ENCODE results near the gene ATP6V1A.

ATP6V1A gene

GRCh38 chr3:113758389-113759024, 11.7 kb downstream of the ATP6V1A start:
- TF ChIP-seq POU2F2 (IDR thresholded peaks at IDR 0.05; ENCODE audit: low read depth, low read length) (no peak), POLR2AphosphoS5 (IDR thresholded peaks at IDR 0.05; ENCODE audit: low read depth, low read length) (no peak), TAF1 (IDR thresholded peaks at IDR 0.05; ENCODE audit: low read depth, low read length) (no peak), PAX5 (IDR thresholded peaks at IDR 0.05; ENCODE audit: insufficient read depth, low read length, severe bottlenecking) (no peak), POLR2A (IDR thresholded peaks at IDR 0.05; ENCODE audit: low read depth, low read length) (no peak)
- no peak for DNase-seq (ENCODE audit: insufficient read length, low spot score)
- FAIRE-seq: peak; percentile 51

DNA sequence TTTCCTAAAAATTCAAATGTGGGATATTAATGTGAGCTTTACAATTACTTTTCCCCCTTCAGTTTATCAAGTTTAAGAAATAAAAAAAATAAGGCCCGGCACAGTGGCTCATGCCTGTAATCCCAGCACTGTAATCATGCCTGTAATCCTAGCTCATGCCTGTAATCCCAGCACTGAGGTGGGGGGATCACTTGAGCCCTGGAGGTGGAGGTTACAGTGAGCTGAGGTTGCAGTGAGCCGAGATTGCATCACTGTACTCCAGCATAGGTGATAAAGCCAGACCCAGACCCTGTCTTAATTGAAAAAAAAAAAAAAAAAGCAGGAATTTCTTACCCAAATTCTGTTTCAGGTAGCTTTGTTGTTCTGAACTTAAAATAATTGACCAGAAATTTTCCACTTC, 17.9 kb downstream of the ATP6V1A start:
- no peak for TF ChIP-seq POU2F2 (IDR thresholded peaks at IDR 0.05; ENCODE audit: low read depth, low read length)
- no peak for TF ChIP-seq SPI1 (IDR thresholded peaks at IDR 0.05; ENCODE audit: low read depth, low read length)
- no peak for TF ChIP-seq TAF1 (IDR thresholded peaks at IDR 0.05; ENCODE audit: low read depth, low read length)
- no peak for TF ChIP-seq POLR2A (IDR thresholded peaks at IDR 0.05; ENCODE audit: low read depth, low read length)
- TF ChIP-seq PAX5 (IDR thresholded peaks at IDR 0.05; ENCODE audit: insufficient read depth, low read length, severe bottlenecking): no peak
- no peak for TF ChIP-seq POLR2AphosphoS5 (IDR thresholded peaks at IDR 0.05; ENCODE audit: low read depth, low read length)
- no peak for DNase-seq (ENCODE audit: insufficient read length, low spot score)
- FAIRE-seq: no peak

DNA sequence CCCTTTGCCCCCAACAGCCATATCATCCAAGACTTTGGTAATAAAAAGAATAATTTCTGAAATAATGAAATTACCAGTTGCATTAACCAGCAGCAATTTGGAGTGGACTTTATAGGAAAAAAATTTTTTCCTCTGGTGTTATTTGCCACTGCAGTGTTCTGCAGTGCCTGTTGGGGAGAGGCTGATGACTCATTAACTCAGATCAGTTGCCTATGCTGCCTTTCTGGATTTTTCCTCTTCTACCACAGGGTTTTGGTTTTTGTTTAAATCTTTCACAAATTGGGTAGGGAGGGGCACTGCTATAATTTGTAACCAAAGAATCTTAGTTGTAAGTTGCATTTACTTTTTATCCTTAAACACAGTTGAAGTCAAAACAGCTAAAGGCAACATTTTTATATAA, 22.7 kb downstream of the ATP6V1A start:
- TF ChIP-seq PAX5 (IDR thresholded peaks at IDR 0.05; ENCODE audit: insufficient read depth, low read length, severe bottlenecking): no peak
- TF ChIP-seq POLR2A (IDR thresholded peaks at IDR 0.05; ENCODE audit: low read depth, low read length): no peak
- no peak for TF ChIP-seq TAF1 (IDR thresholded peaks at IDR 0.05; ENCODE audit: low read depth, low read length)
- no peak for TF ChIP-seq POLR2AphosphoS5 (IDR thresholded peaks at IDR 0.05; ENCODE audit: low read depth, low read length)
- TF ChIP-seq SPI1 (IDR thresholded peaks at IDR 0.05; ENCODE audit: low read depth, low read length): no peak
- TF ChIP-seq POU2F2 (IDR thresholded peaks at IDR 0.05; ENCODE audit: low read depth, low read length): no peak
- FAIRE-seq (no peak), DNase-seq (ENCODE audit: insufficient read length, low spot score) (no peak)

DNA sequence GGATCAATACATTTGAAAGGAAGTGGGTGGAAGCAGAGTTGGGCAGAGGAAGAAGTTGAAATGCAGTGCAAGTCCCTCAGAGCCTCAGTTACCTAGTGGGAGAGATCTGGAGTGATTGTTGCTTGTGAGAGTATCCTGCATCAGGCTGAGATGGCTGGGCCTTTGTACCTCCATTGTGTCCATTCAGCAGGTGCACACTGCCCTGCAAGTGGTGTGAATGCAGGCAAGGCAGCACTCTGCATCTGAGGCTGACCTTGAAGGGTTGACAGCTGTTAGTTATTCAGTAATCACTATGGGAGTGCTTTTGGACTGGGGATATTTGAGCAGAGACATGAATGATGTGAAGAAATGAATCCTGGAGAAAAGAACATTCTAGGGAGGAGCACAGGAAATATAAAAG, 25.2 kb downstream of the ATP6V1A start:
- TF ChIP-seq PAX5 (IDR thresholded peaks at IDR 0.05; ENCODE audit: insufficient read depth, low read length, severe bottlenecking) (no peak), POLR2AphosphoS5 (IDR thresholded peaks at IDR 0.05; ENCODE audit: low read depth, low read length) (no peak), POU2F2 (IDR thresholded peaks at IDR 0.05; ENCODE audit: low read depth, low read length) (no peak), SPI1 (IDR thresholded peaks at IDR 0.05; ENCODE audit: low read depth, low read length) (no peak), TAF1 (IDR thresholded peaks at IDR 0.05; ENCODE audit: low read depth, low read length) (no peak), POLR2A (IDR thresholded peaks at IDR 0.05; ENCODE audit: low read depth, low read length) (no peak)
- no peak for FAIRE-seq
- DNase-seq (ENCODE audit: insufficient read length, low spot score): no peak

DNA sequence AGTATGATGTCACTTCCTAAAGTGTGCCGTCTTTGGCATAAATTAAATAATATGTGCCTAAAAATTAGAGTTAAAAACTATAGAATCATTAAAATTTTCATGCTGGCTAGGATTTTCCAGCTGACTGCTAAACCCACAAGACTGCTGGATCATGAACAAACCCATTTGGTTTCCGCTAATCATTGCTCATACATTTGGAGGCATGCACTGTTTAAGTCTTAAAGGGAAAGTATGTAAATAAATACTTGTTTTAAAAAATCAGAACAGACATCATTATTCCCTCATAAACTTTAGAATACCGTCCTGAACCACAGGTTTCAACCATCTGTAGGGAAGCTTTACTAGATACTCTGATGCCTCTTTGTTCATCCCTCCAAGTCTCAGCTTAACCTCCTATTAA, 26.5 kb downstream of the ATP6V1A start:
- TF ChIP-seq POLR2A (IDR thresholded peaks at IDR 0.05; ENCODE audit: low read depth, low read length) (no peak), POLR2AphosphoS5 (IDR thresholded peaks at IDR 0.05; ENCODE audit: low read depth, low read length) (no peak), POU2F2 (IDR thresholded peaks at IDR 0.05; ENCODE audit: low read depth, low read length) (no peak), TAF1 (IDR thresholded peaks at IDR 0.05; ENCODE audit: low read depth, low read length) (no peak), PAX5 (IDR thresholded peaks at IDR 0.05; ENCODE audit: insufficient read depth, low read length, severe bottlenecking) (no peak), SPI1 (IDR thresholded peaks at IDR 0.05; ENCODE audit: low read depth, low read length) (no peak)
- DNase-seq (ENCODE audit: insufficient read length, low spot score): no peak
- no peak for FAIRE-seq

DNA sequence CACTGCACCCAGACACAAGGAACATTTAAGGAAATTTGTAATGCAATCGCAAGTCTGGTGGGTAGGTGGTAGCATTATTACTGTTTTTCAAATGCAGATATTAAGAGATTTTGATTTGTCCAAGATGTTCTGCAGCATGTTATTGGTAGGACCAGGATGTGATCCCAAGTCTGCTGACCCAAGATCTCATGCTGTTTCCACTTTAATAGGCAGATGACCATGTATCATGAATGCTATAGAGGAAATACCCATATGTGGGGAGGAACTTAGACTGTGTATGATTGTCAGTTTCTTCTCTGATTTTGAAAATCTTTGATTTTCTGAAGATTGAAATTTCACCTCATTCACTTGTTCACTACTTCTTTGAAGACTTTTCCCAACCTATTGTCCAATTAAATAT, 28.7 kb downstream of the ATP6V1A start:
- DNase-seq (ENCODE audit: insufficient read length, low spot score) (no peak), FAIRE-seq (no peak)
- TF ChIP-seq POLR2A (IDR thresholded peaks at IDR 0.05; ENCODE audit: low read depth, low read length) (no peak), POLR2AphosphoS5 (IDR thresholded peaks at IDR 0.05; ENCODE audit: low read depth, low read length) (no peak), TAF1 (IDR thresholded peaks at IDR 0.05; ENCODE audit: low read depth, low read length) (no peak), POU2F2 (IDR thresholded peaks at IDR 0.05; ENCODE audit: low read depth, low read length) (no peak), PAX5 (IDR thresholded peaks at IDR 0.05; ENCODE audit: insufficient read depth, low read length, severe bottlenecking) (no peak), SPI1 (IDR thresholded peaks at IDR 0.05; ENCODE audit: low read depth, low read length) (no peak)

GRCh38 chr3:113776564-113776963, 29.7 kb downstream of the ATP6V1A start:
- TF ChIP-seq POLR2AphosphoS5 (IDR thresholded peaks at IDR 0.05; ENCODE audit: low read depth, low read length) (no peak), POU2F2 (IDR thresholded peaks at IDR 0.05; ENCODE audit: low read depth, low read length) (no peak), PAX5 (IDR thresholded peaks at IDR 0.05; ENCODE audit: insufficient read depth, low read length, severe bottlenecking) (no peak), TAF1 (IDR thresholded peaks at IDR 0.05; ENCODE audit: low read depth, low read length) (no peak), SPI1 (IDR thresholded peaks at IDR 0.05; ENCODE audit: low read depth, low read length) (no peak), POLR2A (IDR thresholded peaks at IDR 0.05; ENCODE audit: low read depth, low read length) (no peak)
- FAIRE-seq (no peak), DNase-seq (ENCODE audit: insufficient read length, low spot score) (no peak)

DNA sequence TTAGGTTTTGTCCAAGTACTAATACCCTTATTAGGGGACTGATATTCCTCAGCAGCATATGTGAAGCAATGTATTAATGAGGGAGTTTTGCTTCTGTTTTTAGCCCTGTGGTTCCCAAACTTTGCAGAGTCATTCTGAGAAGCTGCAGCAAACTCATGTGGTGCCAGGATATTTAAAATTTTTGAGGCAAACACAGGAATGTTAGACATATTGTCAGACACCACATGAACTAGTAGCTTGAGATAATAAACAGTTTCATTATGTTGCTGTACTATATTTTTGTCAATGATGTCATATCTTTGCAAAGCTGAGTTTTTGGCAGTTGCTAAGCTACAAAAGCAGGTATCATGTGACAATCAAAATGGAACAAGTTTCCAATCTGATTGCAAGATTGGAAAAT, 36.6 kb downstream of the ATP6V1A start:
- FAIRE-seq: no peak

DNA sequence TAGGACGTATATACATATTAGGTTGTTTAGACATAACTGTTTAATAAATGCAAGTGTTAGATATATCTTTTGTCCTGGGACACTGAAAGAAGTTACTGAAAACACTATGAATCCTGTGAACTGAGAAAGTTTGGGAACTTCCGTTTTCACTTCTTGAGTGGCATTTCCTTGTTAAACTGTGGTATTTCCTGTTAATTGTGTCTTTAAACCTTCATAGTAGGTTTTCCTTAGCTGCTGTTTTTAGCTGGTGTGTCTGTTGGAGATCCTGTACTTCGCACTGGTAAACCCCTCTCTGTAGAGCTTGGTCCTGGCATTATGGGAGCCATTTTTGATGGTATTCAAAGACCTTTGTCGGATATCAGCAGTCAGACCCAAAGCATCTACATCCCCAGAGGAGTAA, 37.1 kb downstream of the ATP6V1A start:
- TF ChIP-seq POLR2A (IDR thresholded peaks at IDR 0.05; ENCODE audit: low read depth, low read length): no peak
- TF ChIP-seq TAF1 (IDR thresholded peaks at IDR 0.05; ENCODE audit: low read depth, low read length): no peak
- TF ChIP-seq POU2F2 (IDR thresholded peaks at IDR 0.05; ENCODE audit: low read depth, low read length): no peak
- no peak for DNase-seq (ENCODE audit: insufficient read length, low spot score)
- peak; percentile 63 for FAIRE-seq

More for the DNA sequence above, 36.6 kb downstream of the ATP6V1A start:
- TF ChIP-seq POLR2A (IDR thresholded peaks at IDR 0.05; ENCODE audit: low read depth, low read length): no peak
- no peak for TF ChIP-seq PAX5 (IDR thresholded peaks at IDR 0.05; ENCODE audit: insufficient read depth, low read length, severe bottlenecking)
- no peak for TF ChIP-seq POU2F2 (IDR thresholded peaks at IDR 0.05; ENCODE audit: low read depth, low read length)
- TF ChIP-seq SPI1 (IDR thresholded peaks at IDR 0.05; ENCODE audit: low read depth, low read length): no peak
- no peak for TF ChIP-seq TAF1 (IDR thresholded peaks at IDR 0.05; ENCODE audit: low read depth, low read length)
- no peak for TF ChIP-seq POLR2AphosphoS5 (IDR thresholded peaks at IDR 0.05; ENCODE audit: low read depth, low read length)
- DNase-seq (ENCODE audit: insufficient read length, low spot score): no peak

DNA sequence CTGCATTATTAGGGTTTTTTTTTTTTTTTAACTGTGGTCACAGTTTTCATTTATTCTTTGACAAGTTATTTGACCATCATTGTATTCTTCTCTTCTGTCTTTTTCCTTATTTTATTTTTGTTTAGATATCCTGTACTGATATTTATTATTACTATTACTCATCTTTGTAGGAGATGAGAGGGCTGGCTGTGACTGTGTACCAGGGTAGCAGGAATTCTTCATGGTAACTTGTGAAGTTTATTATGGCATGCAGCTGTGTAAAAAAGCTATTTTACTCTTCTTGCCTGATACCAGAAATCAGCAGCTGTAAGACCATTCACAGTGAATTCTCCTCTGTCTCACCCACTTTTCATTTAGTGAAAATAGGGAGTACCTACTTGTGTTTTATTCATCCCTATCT, 44.5 kb downstream of the ATP6V1A start:
- no peak for TF ChIP-seq PAX5 (IDR thresholded peaks at IDR 0.05; ENCODE audit: insufficient read depth, low read length, severe bottlenecking)
- TF ChIP-seq POLR2A (IDR thresholded peaks at IDR 0.05; ENCODE audit: low read depth, low read length): no peak
- TF ChIP-seq POU2F2 (IDR thresholded peaks at IDR 0.05; ENCODE audit: low read depth, low read length): no peak
- no peak for TF ChIP-seq TAF1 (IDR thresholded peaks at IDR 0.05; ENCODE audit: low read depth, low read length)
- no peak for TF ChIP-seq SPI1 (IDR thresholded peaks at IDR 0.05; ENCODE audit: low read depth, low read length)
- no peak for TF ChIP-seq POLR2AphosphoS5 (IDR thresholded peaks at IDR 0.05; ENCODE audit: low read depth, low read length)
- no peak for FAIRE-seq
- DNase-seq (ENCODE audit: insufficient read length, low spot score): no peak
